HG03280 (cell line): ENCODE data around the gene GRP.

Source experiments
- ATAC-seq: cut with Tn5 transposase; IDR thresholded peaks from one replicate; pipeline ENCODE4 v1.9.1; 2021; ENCODE audit warnings: mild to moderate bottlenecking, moderate library complexity; ENCODE audit not compliant: unreplicated experiment

Gene GRP

DNA sequence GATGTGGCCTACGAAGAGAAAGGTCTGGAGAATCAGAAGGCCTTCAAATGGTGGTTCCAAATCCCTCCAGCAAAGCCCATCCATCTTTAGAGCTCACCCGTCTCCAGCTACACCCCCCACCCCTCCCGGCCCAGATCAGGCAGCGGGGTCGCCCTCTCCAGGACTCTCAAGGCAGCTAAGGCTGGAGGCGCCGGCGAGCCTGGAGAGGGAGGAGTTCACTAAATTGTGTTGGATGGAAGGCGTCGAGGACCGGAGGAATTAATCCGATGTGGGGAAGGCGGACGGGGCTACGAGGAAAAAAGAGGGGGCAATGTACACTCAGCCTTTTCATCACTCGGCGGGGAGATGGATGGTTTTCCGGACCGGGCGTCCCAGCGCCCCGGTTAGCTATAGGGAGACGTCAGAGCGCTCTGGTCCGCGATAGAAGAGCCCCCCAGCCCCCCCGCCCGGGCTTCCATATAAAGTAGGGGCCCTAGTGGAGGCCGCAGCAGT is at the start of gene GRP:
Gene GRP, plus strand, starts transcription at position 487 of the 492 bp plus-strand sequence. CDS start 108 bp downstream, outside the sequence.
- ATAC-seq = no peak

DNA sequence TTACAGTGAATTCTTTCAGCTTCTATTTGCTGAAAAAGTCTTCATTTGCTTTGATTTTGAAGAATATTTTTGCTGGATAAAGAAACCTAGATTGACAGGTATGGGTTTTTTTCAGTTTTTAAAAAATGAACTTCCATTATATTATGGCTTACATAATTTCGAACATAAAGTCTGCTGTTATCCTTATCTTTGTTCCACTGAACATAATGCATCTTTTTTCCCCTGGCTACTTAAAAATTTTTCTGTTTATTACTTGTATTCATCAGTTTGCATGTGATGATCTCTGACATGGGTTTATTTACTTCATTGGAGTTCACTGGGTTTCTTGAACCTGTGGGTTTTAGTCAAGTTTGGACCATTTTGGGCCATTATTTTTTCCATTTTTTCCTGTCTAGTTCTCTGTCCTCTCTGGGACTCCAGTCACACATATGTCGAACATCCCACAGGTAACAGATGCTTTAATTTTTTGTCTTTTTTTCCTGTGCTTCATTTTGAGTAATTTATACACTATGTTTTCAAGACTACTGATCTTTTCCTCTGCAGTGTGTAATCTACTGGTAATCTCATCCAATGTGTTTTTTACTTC is 47.2 kb upstream of the GRP start:
- no peak for ATAC-seq

DNA sequence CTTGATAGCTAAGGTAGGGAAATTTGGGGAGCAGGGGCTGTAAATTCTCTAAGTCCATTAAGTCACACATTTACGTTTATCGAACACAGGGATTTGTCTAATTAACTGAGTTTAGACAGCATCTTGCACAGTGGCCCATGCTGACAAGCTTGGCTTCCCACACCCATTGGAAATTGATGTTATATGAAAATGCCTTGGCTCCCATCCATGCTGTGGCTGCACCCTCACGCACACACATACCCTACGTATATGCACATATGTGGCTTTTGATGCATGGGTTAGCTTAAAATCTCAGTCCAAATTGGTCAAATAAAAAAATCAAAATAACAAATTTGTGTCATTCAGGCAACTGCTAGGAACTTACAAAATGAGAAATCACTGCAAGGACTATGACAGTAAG is 42.5 kb upstream of the GRP start:
- no peak for ATAC-seq

DNA sequence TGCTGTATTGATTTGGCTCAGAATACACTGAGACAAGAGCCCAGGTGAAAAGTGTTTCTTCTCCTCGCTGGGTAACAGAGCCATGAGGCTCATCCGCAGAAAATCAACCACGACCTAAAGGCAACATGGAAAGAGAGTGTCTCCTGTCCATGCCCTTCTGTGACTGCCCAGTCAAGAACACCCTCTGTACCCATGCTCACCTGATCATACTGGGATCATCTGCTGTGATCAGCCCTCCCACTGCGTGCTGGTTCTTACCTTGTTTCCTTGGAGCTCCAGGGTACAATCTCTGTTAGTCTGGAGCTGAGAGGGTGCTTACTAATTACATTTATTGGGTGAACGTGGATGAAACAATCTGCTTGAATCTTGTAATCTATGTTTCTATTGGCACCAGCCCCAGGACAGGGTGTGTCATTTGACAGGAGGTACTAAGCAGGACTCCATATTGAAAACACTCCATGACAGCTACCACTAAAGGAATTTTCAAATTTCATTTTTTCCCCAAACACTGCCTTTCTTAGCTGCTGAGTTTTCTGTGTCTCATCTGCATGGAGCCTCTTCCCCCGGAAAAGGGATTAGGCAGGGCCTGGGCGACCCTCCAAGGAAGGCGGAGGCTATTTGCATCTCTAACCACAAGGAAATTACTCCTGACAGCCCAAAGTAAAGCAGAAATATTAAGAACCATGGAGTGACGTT is 39.7 kb upstream of the GRP start:
- ATAC-seq = no peak

DNA sequence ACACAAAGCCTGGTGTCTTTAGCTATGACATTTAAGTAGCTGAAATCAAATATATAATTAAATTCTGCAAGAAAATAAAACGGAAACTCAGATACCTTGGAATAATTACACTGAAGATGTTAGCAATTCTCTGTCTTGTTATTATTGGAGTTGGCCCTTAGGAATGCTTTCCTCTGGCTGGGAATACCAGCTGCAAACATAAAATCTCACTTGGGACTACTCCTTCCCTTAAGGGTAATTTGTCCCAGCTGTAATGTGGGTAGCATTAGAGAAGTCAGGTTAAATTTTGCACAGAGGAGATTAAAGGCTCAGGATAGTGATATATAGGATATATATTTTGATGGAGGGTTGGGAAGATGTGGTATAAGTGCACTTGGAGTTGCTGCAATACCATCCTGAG is 37.3 kb upstream of the GRP start:
- no peak for ATAC-seq

DNA sequence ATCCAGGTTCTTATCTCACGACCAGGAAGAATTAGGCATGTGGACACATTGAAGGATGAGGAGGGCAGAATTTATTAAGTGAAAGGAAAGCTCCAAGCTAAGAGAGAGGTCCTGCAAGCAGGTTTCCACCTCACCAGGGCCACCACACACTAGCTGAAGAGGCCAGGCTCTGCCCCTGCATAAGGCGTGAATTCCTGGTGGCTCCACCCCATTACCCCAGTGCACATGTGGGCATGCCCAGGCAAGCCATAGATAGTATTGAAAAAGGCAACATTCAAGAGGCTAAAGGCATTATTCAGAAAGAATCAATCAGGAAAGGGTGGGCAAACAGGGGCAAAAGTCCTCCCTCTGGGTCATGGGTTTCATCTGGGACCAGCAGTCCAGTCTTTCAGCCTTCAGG is 30.9 kb upstream of the GRP start:
- ATAC-seq = no peak

DNA sequence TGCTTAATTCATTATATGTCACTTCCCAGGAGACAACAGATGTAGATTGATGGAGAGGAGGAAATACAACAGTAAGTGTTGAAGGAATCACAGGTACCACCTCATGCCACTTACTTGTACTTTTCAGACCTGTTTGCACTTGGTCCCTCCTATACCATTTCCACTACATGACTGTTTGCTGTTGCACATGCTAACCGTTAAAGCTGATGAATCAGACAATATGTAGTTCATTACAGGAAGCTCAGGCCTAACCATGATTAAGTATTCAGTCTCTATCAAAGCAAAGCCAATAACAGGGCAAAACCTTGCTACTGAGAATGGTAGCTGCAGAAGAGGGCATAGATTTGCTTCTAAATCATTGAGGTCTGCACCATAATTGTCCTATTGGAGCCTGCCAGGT is 30.2 kb upstream of the GRP start:
- no peak for ATAC-seq

DNA sequence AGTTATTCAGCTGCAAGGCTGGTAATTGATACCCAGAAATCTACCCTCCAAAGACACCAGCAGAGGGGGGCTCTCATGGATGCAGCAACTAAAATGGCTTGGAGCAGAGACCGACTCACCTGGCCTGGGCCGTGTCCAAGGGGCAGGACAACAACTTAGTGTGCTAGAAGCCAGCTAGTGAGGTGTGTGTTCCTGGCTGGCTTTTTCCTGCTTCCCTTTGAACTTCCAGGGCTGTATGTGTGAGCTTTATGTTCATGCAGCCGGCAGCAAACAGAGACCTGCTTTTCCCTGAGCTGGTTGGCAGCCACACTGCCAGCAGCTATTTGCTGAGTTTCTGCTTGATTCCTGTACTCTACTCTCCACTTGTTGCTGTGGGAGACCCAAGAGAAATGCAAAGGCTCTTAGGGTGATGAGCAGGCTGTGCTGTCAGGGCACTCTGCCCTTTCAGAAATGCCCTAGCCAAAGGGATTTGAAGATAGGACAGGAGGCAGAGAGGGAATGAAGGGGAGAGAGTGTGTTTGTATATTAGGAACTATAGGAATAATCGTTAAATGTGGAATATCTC is 23.7 kb upstream of the GRP start:
- no peak for ATAC-seq

DNA sequence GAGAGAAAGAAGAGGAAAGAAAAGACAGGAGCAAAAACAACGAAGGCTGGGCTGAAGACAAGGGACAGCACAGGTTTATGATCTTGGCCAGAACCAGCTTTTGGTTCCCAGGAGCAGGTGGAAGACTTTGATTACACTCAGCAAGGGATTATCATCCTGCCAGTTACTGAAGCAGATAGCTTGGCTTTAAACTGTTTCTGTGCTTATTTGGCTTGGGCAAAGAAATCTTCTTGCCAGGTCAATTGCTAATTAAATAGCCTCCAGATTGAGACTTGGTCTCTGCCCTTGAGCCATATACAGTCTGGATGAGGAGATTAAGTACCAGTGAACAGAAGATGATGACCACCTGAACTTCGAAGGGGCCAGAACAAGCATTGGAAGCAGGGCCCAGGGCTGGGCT is 22.3 kb upstream of the GRP start:
- ATAC-seq = no peak

DNA sequence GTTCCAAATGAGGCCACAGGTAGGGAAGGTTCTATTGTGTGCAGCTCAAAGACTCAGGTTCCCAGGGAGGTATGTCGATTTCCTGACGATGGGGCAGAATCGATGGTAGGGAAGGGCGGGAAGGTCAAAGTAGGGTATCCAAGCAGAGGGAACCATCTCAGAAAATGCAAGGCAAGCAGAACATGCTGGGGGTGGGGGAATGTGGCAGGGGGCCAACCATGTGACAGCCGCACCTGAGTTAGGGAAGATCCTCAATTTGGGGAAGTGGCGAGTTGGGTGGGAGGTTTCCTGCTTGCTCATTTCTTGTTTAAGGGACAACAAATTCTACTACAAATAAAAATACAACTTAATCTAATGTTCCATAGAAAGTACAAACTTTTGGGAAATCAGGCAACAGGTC is 21.7 kb upstream of the GRP start:
- ATAC-seq = no peak

DNA sequence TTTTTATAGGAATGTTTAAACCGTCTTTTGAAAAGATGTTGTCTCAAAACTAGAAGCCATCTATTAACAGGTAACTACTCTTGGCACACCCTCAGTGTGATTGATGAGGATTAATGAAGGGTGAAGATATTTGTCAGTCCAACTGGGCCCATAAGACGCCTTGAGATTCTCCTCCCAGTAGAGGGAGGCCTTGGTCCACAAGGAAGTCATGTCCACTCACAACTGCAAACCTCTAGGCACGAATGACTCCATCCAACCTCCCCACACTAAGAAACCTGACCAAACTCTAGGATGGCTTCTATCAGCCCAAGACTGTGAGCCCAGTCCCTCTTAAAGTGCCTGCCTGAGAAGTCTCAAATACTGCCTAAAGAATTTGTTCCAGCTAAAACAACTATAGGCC is 19.2 kb upstream of the GRP start:
- ATAC-seq = no peak

DNA sequence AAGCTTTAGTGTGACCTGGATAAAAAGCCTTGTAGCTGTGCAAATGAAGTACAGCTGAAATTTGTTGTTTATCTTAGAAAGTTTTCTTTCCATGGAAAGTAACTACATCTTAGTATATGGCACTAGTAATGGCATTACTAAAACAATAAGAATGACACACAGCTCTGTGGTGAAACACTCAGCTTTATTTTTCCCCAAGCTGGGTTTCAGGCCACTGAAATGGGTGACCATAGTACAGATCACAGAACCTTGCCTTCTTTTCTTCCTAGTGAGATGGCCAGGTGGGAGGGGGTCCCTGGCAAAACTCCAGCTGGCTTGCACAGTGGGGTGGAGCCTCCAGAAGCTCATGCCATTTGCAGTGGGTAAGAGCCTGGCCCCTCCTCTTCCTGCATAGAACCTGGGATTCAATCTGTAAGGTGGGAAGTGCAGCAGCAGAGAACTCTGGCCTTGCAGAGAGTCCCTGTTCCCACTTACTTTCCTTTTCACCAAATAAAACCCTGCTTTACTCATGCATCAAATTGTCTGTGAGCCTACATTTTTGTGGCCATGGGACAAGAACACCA is 17.6 kb upstream of the GRP start:
- no peak for ATAC-seq

DNA sequence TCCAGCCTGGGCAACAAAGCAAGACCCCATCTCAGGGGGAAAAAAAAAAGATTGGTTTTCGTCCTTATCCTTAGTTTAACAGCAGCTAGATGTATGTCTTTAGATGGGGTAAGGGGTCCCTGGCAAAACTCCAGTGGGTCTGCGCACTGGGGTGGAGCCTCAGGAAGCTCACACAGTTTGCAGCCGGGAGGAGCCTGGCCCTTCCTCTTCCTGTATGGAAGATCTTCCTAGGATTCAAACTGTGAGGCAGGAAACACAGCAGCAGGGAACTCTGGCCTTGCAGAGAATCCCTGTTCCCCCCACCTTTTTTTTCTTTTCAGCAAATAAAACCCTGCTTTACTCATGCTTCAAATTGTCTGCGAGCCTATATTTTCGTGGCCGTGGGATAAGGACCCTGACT is 12.5 kb upstream of the GRP start:
- ATAC-seq = no peak

DNA sequence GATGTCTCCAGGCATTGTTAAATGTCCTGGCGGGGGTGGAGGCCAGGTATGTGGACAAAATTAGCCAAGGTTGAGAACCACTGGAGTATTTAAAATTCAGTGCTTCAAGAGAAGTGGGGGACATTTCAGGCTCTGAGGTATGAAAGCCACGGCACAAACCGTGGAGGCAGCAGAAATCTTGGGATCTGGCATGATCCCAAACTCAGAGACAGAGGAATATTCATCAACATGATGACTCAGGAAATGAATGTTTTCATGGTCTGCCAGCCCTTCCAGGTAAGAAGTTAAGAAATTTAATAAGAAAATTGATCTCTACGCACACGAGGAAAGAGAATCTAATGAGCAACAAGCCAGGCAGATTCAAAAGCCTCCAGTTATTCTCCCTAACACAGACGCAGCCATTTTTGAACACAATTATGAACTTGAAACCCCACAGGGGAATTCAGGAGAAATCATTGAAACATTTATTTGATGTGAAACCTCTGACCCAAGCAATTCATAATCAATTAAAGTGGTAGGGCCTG is 11.3 kb upstream of the GRP start:
- no peak for ATAC-seq

DNA sequence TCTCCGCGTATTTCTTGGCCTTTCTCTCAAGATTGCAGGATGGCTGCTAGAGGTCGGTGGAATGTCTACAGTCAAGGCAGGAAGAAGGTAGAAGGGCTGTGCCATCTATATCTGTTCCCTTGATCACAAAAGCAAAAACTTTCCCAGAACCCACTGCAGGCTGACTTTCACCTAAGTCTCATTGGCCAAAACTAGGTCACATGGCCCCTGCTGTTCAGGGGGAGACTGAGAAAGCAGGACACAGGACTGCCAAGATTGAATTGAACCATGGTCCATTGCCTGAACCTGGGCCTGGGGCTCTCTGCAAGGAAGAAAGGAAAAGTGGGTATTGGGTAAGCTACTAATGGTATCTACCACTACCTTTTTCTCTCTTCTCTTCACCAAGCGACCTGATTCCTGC is 9.7 kb upstream of the GRP start:
- ATAC-seq = no peak

DNA sequence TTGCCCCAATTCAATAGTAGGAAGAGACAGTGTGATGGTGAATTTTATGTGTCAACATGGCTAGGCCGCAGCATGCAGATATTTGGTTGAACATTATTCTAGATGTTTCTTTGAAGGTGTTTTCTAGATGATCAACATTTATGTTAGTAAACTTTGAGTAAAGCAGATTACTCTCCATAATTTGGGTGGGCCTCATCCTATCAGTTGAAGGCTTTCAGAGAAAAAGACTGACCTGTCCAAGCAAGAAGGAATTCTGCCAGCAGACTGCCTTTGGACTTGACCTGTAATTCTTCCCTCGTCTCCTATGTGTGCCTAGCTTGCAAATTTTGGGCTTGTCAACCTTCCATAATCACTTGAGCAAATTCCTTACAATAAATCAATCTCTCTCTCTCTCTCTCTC is 8.3 kb upstream of the GRP start:
- ATAC-seq = no peak

DNA sequence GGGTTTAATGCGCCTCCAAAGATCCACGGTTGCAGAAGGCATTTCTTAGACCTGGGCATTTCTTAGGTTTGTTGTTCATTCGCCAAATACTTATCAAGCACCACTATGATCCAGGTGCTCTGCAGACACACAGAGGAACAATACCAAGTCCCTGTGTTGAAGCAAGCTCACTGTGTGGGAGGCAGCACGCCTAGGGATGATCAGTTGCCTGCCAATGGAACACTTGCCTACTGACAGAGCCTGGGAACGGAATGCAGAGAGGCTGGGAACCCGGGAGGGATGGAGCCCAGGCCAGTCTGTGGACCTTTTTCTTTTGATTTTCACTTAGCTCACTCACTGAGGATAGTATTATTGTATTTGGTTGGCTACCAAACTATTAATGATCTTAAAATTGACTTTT is 1.9 kb upstream of the GRP start:
- ATAC-seq = no peak

DNA sequence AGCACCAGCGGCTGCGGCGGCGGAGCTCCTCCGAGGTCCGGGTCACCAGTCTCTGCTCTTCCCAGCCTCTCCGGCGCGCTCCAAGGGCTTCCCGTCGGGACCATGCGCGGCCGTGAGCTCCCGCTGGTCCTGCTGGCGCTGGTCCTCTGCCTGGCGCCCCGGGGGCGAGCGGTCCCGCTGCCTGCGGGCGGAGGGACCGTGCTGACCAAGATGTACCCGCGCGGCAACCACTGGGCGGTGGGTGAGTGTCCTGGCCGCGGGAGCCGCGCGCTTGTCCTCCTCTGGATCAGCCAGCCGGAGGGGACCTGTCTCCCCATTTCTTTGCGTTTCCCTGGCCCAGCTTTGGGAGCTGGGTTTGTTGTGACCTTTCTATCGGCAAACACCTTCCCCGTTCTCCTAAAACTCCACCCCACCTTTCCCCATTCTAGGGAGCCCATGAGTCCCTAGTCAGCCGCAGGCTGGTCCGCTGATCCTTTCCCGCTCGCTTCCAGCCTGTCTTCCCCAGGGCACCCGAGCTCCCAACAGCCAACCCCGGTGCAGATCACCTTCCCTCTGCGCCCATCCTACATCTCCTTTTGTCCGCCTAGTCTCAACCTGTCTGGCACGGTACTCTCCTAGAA is 316 bp downstream of the GRP start:
- no peak for ATAC-seq

DNA sequence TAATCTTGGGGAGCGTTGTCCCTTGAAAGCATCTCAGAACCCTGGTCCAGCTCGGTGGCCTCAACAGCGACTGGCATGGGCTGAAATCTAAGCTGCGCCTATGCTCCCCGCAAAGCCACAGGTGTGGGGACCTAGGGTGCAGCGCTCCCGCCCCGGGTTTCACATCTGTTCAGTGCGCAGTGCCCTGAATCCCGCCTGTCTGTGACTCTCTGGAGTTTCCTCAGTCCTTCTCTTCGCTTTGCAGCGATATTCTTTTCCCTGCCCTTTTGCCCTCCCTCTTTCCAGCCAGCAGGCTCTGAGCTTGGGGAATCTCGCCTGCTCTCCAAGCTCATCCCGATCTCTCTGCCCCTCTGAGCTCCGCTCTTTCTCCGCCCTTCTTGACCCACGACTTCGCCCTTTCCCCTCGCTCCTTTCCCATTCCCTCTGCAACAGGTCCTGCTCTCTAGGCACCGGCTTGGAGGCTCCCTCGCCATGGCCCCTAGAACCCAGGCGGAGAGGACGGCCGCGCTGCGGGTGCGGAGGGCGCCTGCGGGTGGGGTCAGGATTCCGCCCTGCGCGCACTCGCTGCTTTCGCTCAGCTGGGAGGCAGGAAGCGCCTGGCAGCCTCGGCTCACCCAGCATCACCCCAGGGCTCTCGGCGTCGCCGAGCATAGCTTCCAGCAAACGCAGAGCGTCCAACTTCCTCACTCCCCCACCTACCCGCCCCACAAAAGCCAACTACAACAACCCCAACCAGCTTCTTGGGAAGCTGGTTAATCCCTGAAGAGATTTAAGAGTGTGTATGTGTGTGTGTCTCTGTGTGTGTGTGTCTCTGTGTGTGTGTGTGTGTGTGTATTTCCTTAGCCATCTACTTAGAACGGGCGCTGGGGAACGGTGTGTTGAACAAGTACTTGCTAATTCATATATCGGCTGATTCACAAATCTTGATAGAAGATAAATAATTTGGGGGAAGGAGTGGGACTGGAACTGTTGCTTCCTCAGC is 1.1 kb downstream of the GRP start:
- ATAC-seq = no peak

DNA sequence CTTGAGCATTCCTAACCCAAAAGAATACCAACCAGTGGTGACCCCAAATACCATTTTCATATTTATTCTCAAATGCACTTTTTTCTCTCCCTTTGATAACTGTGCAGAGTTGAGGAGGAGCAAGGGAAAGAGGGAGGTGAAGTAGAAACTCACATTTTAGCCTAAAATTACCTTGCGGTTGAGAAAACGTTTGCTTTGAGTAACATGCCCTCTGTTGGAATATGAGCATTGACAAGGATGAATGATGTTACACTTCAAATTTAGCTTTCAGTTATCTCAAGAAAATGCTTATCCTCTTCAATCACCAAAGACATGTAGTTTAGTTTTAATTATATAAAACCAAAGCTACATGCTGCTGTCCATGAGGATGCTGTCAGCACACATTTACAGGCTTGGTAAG is 2.4 kb downstream of the GRP start:
- no peak for ATAC-seq
